ENCODE results near the gene SULT1A2. TPM values are rescaled to one million over a fixed set of nuclear protein-coding genes. Genes with fewer than 3 reads are reported as not detected.

The SULT1A2 gene
- polyA plus RNA-seq, 1 of the 3 experiments (the other 2 are of a cell fraction) = 0.07 TPM

DNA sequence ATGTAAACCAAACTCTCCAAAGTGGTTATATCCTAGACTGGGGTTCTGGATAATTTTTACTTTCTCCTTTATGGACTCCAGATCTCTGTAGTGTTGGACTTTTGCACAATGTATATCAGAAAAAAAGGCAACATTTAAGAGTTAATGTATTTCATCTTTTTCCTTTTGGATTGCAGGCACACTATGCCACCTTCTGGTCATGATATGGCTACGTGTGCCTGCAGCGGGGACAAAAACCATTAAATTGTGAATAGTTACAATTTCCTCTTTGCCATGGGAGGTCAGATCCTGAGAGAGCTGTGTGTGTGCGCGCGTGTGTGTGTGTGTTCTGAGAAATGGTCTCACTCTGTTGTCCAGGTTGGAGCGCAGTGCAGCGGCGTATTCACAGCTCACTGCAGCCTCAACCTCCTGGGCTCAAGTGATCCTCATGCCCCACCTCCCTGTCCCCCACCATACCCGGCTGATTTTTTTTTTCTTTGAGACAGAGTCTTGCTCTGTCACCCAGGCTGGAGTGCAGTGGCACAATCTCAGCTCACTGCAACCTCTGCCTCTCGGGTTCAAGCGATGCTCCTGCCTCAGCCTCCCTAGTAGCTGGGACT lies 47.5 kb downstream of the SULT1A2 start:
- Histone ChIP-seq H3K27ac (ENCODE audit: low read depth in 2 of 2, low read length in 1 of 2) (no peak overlapping the region), H3K9me2 (no peaks in the 10 kb centered on the region), H3K4me3 (ENCODE audit: low read depth in 2 of 2, low read length in 1 of 2) (no peak overlapping the region), H4K20me1 (ENCODE audit: insufficient read depth) (no peaks in the 10 kb centered on the region), H3K9me3 (no peaks in the 10 kb centered on the region), H3K27me3 (ENCODE audit: insufficient read depth) (no peaks in the 10 kb centered on the region), H3K9ac (no peak overlapping the region), H2AFZ (ENCODE audit: low read depth) (no peak overlapping the region), H3K79me2 (ENCODE audit: insufficient read depth) (0 out of 2 replicates have a peak, but pooled peaks cover under 1% of the 10 kb centered on the region), H3K36me3 (replicated peaks in 1 of 2; ENCODE audit: control insufficient read depth in 1 of 2, insufficient read depth in 2 of 2, low read length in 1 of 2) (no peaks in the 10 kb centered on the region), H3F3A (replicated peaks; ENCODE audit: insufficient read depth) (peaks cover 6% of the 10 kb centered on the region), H3K4me2 (no peak overlapping the region), H3K4me1 (ENCODE audit: control insufficient read depth in 1 of 2, insufficient read depth in 2 of 2, low read depth in 1 of 2, low read length in 1 of 2) (peaks cover 0 to under 1% of the 10 kb centered on the region in 2 experiments; a peak in 1 of 4 replicates)
- 52% methylated on average over 11 of the region's 11 CpGs for WGBS (ENCODE audit: low lambda C conversion rate)
- DNase-seq = peak; percentile 41
- ChIA-PET CTCF (interaction anchor here (0.8 to 1.5 kb wide), 3 partner anchors 15 to 304 kb away, joined by 3 to 5 read pairs (median 3); no protein-coding TSS in a partner anchor), POLR2A (interaction anchor here (1.6 kb wide), 1 partner anchor 57 kb away, joined by 4 read pairs; the partner anchor contains the start of gene CLN3)
- TF ChIP-seq, protein P1, sequence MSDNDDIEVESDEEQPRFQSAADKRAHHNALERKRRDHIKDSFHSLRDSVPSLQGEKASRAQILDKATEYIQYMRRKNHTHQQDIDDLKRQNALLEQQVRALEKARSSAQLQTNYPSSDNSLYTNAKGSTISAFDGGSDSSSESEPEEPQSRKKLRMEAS (IDR thresholded peaks at IDR 0.05; ENCODE audit: low read depth) = no peak
- TF ChIP-seq EZH2phosphoT487 (IDR thresholded peaks at IDR 0.05; ENCODE audit: borderline replicate concordance, low read depth) (no peak), TCF12 (IDR thresholded peaks at IDR 0.05) (no peak), SMC3 (IDR thresholded peaks at IDR 0.05; ENCODE audit: low read depth, low read length) (peak; percentile 36; the same call in 1 of the 2 replicates), RCOR1 (IDR thresholded peaks at IDR 0.05; ENCODE audit: low read length) (no peak), NFIC (IDR thresholded peaks at IDR 0.05; ENCODE audit: borderline replicate concordance) (no peak), GABPA (IDR thresholded peaks at IDR 0.05; ENCODE audit: low read depth) (no peak), NRF1 (IDR thresholded peaks at IDR 0.05; ENCODE audit: low read depth, low read length) (no peak), RAD21 (IDR thresholded peaks at IDR 0.05; ENCODE audit: low read length) (peak; percentile 70), MXI1 (IDR thresholded peaks at IDR 0.05; ENCODE audit: low read depth, low read length) (no peak), POLR2AphosphoS5 (IDR thresholded peaks at IDR 0.05; ENCODE audit: low read depth, low read length) (no peak), FOSL2 (IDR thresholded peaks at IDR 0.05; ENCODE audit: borderline replicate concordance, low read depth) (no peak), SIN3A (IDR thresholded peaks at IDR 0.05; ENCODE audit: borderline replicate concordance, low read depth, low read length) (no peak)
- TF ChIP-seq, protein P2, sequence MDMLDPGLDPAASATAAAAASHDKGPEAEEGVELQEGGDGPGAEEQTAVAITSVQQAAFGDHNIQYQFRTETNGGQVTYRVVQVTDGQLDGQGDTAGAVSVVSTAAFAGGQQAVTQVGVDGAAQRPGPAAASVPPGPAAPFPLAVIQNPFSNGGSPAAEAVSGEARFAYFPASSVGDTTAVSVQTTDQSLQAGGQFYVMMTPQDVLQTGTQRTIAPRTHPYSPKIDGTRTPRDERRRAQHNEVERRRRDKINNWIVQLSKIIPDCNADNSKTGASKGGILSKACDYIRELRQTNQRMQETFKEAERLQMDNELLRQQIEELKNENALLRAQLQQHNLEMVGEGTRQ (IDR thresholded peaks at IDR 0.05; ENCODE audit: borderline replicate concordance, low read depth, low read length) = no peak
- TF ChIP-seq, protein P3, sequence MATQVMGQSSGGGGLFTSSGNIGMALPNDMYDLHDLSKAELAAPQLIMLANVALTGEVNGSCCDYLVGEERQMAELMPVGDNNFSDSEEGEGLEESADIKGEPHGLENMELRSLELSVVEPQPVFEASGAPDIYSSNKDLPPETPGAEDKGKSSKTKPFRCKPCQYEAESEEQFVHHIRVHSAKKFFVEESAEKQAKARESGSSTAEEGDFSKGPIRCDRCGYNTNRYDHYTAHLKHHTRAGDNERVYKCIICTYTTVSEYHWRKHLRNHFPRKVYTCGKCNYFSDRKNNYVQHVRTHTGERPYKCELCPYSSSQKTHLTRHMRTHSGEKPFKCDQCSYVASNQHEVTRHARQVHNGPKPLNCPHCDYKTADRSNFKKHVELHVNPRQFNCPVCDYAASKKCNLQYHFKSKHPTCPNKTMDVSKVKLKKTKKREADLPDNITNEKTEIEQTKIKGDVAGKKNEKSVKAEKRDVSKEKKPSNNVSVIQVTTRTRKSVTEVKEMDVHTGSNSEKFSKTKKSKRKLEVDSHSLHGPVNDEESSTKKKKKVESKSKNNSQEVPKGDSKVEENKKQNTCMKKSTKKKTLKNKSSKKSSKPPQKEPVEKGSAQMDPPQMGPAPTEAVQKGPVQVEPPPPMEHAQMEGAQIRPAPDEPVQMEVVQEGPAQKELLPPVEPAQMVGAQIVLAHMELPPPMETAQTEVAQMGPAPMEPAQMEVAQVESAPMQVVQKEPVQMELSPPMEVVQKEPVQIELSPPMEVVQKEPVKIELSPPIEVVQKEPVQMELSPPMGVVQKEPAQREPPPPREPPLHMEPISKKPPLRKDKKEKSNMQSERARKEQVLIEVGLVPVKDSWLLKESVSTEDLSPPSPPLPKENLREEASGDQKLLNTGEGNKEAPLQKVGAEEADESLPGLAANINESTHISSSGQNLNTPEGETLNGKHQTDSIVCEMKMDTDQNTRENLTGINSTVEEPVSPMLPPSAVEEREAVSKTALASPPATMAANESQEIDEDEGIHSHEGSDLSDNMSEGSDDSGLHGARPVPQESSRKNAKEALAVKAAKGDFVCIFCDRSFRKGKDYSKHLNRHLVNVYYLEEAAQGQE (IDR thresholded peaks at IDR 0.05; ENCODE audit: low read depth, low read length) = no peak
- TF ChIP-seq, protein P4, sequence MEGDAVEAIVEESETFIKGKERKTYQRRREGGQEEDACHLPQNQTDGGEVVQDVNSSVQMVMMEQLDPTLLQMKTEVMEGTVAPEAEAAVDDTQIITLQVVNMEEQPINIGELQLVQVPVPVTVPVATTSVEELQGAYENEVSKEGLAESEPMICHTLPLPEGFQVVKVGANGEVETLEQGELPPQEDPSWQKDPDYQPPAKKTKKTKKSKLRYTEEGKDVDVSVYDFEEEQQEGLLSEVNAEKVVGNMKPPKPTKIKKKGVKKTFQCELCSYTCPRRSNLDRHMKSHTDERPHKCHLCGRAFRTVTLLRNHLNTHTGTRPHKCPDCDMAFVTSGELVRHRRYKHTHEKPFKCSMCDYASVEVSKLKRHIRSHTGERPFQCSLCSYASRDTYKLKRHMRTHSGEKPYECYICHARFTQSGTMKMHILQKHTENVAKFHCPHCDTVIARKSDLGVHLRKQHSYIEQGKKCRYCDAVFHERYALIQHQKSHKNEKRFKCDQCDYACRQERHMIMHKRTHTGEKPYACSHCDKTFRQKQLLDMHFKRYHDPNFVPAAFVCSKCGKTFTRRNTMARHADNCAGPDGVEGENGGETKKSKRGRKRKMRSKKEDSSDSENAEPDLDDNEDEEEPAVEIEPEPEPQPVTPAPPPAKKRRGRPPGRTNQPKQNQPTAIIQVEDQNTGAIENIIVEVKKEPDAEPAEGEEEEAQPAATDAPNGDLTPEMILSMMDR (IDR thresholded peaks at IDR 0.05) = peak; percentile 60
- TF ChIP-seq, protein P5, sequence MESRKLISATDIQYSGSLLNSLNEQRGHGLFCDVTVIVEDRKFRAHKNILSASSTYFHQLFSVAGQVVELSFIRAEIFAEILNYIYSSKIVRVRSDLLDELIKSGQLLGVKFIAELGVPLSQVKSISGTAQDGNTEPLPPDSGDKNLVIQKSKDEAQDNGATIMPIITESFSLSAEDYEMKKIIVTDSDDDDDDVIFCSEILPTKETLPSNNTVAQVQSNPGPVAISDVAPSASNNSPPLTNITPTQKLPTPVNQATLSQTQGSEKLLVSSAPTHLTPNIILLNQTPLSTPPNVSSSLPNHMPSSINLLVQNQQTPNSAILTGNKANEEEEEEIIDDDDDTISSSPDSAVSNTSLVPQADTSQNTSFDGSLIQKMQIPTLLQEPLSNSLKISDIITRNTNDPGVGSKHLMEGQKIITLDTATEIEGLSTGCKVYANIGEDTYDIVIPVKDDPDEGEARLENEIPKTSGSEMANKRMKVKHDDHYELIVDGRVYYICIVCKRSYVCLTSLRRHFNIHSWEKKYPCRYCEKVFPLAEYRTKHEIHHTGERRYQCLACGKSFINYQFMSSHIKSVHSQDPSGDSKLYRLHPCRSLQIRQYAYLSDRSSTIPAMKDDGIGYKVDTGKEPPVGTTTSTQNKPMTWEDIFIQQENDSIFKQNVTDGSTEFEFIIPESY (IDR thresholded peaks at IDR 0.05; ENCODE audit: borderline replicate concordance, low read depth) = no peak

Measured in SK-N-SH (cell line).